GM19397 (cell line): ENCODE measurements around the gene ZC3H8.
"Not testable (repeated sequence)": the region's sequence is repeated elsewhere in the genome, so short reads cannot be mapped to it uniquely, and the experiment has no call there.

ENCODE experiments used
- ATAC-seq: cut with Tn5 transposase; IDR thresholded peaks from one replicate; pipeline ENCODE4 v1.9.1; 2021; ENCODE audit warnings: mild to moderate bottlenecking, moderate library complexity; ENCODE audit not compliant: unreplicated experiment

Gene ZC3H8

DNA sequence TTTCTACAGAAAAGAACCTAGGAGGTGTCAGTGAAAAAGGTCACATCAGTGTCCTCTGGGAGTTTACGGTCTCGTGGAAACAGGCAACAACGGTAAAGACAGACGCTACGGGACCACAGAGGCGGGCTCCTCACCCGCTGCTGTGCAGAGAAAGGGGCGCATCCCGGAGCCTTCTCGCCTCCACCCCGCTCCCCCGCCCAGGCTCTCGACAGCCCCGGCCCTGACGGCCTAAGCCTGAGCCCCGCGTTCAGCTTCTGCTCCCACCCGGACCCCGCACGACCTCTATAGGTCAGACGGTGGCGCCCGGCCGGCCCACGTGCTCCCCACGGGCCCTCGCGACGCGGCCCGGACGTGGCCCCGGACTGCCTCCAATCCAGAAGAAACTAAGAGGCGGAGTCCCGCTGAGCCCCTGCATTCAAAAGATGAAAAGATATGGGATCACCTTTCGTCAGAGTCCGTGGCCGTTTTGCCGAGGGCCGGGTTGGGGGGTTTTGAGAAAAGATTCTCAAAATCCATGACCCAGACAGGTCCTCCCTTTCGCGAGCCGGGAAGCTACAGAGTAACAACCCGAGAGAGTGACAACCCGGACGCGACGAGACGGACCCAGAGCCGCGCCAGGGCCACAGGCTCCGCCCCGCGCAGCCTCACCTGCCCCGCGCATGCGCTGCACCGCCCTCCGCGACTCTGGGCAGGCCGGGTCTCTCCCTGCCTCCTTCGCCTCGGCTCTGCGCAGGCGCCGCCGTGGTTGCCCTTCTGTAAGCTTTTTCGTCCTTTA lies at the start of gene ZC3H8:
TSS of gene ZC3H8 (minus strand) at position 577 of the 775 bp plus-strand sequence. CDS start at position 516, 61 bp downstream.
- ATAC-seq: peak; percentile 91

DNA sequence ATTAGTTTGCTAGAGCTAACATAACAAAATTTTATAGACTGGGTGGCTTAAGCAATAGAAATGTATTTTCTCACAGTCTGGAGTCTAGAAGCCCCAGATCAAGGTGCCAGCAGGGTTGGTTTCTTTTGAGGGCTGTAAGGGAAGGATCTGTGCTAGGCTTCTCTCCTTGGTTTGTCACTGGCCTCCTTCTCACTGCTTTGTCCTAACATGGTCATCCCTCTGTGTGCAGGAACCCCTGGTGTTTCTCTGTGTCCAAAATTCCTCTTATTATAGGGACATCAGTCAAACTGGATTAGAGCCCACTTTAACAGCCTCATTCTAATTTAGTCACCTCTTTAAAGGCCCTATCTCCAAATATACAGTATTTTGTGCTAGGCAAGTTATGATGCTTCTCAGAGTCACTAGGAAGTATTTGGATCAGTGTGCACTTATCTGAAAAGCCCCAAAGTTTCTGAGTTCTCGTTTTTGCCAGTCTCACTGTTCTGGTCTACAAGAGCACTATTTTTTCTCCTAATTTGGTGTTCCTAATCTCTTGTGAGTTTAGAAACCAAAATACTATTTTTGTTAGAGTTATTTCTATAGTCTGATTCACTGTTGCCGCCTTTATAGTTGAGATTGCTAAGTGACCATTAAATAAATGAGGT lies 49.6 kb upstream of the ZC3H8 start:
- ATAC-seq: no peak

DNA sequence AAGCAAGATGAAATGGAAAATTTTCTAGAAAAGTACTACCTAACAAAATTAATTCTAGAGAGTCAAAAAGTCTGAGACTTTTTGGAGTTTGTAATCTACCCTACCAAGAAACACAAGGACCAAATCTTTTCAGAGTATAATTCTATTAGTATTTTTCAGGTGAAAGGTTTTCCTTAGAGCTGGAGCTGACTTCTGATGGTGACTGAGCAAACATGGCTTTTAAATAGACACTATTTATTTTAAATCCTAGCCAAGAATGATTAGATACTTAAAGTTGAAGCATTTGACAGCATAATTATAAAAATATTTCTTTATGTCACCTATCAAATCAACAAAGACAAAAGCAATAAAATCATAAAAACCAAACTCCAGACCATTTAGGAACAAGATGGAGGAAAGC lies 47.1 kb upstream of the ZC3H8 start:
- no peak for ATAC-seq

DNA sequence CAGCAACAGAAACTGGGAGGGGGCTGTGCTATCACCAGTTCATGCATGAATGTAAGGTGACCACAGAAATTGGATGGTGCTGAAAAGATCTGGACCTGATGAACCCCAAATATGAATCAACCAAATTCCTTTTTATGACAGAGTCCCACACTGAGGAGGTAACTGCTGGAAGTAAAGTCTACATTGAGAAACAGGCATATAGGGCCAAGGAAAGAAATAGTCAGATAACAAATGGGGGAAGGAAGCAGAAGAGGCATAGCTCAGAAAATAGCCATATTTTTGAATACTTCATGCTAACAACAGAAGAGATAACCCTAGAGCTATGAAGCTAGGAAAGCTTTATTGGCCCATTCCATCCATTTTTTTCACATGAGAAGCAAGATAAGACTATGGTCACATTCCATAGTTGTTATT lies 46.3 kb upstream of the ZC3H8 start:
- ATAC-seq: no peak

DNA sequence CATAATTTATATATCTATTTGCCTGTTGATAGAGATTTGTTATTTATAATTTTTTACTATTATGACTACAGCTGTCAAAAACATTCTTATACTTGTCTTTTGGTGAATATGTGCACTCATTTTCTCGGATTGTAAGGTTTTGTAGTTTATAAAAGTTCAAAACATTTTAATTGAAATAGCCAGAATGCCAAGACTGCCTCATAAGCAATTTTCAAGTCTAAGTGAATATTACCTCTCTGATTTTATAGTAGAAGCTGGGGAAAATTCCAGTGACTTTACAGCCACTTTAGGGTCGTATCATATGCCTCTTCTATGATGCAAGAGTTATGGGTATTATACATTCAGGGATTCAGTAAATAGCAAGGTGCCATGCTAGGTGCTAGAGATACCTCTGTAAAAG lies 41.6 kb upstream of the ZC3H8 start:
- ATAC-seq: no peak

DNA sequence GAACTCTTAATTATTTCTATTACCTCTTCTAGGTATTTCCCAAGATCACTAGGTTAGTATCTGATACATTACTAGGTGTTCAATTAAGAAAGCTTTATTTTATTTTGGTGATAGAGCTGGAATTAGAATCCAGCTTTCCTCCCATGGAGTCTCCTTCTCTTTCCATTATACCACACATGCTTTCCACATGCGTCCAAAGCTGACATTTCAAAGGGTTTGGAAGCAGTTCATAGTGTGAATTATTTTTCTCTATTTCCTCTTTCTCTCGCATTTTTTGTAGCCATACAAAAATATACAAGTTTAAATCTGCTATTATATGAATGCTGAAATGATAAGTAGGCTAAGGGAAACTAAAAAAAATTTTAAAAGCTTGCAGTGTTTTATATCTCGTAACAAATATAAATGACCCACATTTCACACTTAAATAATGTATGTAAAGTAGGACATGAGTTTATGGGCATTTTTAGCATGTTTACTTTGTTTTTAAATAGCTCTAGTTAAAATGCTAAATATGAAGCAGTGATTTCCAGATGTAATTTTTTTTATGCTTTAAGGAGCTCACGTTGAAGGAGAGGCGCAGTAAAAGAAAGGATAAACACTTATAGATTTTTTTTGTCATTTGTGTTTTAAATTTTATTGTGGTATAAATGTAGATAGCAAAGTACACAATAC lies 40.7 kb upstream of the ZC3H8 start:
- no peak for ATAC-seq

DNA sequence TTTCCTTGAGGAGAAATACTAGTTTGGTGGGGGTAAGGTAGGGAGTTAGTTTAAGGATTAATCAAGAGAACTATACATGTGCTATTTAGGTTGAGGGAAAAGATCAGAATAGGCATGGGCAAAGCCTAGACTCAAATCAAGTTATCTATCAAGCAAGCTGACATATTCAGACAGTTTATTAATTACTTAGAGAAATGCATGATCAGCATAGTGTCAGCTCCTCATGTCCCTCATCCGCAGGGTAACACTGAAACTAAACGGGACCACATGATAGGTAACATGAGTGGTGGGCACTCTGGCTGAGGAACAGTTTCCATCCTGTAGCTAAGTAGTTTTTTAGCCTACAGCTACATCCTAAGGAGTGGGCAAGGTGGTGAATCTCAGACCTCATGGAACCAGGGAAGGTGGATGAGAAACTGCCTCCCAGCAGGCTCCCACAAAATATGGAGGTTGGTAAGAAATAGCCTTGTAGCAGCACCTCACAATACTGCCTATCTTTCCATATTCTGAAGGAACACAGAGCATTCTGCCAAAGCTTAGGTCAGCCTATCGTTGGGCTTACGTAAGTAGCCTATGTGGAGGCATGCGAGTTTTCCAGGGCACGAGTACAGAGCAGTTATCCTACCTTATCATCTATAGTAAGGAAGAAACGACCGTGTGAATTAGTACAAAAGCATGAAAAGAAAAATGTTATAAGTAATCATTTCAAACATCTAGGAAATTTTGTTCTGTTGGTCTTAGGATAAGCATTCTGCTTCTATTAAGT lies 39.0 kb upstream of the ZC3H8 start:
- ATAC-seq: no peak

DNA sequence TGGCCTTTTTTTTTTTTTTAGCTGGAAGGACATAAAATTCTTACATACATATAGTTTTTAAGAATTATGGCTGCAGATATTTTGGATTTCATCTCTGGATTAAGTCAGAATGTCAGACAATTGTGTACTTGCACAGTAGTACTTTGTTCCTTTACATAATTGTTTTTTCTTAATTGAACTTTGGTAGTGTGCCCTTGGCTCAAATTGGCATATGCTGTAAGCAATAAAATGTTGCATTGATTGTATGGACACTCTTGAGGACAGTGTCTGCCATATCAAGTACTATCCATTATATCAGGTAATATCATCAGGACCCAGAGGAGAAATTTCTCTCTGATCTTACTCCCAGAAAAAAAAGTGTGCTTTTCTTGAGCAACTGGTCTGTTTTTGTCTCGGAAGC lies 35.8 kb upstream of the ZC3H8 start:
- no peak for ATAC-seq

DNA sequence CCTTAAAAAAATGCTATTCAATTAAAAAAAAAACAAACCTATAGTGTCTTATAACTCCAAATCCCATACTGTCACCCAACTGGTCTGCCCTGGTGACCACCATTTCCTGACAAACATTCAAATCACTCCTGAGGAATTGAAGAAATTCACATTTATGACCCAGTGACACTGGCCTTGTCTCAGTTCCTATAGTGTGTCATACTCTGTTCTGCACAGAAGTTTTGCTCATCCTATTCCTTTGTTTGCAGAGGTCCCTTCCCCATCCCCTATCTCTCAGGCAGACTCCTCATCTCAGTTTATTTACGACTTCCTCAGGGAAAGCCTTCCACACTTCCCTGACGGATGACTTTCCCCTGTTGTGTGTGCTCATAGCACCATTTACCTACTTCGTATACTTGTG lies 35.2 kb upstream of the ZC3H8 start:
- ATAC-seq: no peak

DNA sequence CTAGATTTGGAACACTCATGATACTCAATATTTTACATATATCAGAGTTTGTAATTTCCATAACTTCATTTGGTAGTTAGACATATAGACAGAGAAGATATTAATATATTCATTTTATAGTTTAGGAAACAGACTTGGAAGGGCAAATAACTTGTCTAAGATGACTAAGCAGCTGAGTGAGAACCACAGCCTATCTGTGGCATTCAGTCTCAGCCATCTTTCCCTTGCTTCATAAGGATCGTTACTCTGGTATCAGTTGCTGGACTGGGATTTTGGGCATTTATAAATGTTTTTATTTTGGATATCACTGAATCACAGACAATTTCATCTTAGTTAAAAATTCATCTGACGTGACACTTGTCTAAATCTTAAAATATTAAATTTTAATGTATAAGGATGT lies 28.7 kb upstream of the ZC3H8 start:
- not testable (repeated sequence) for ATAC-seq

DNA sequence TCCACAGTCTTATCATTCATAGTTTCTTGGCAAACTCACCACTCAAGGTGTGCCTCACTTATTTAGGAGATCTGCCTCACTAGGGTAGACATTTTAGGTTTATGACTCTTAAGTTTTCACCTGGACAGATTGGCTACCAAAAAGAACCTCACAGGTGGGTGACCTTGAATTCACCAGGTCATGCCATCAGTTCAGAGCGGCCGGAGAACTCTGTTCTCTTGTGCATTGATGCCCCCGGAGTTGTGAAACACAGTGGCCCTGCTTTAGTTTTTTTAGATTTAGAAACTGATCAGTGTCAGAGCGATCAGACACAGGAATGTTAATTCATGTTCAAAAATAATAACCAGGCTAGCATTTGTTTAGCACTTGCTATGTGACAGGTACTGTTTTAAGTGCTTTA lies 27.2 kb upstream of the ZC3H8 start:
- not testable (repeated sequence) for ATAC-seq

DNA sequence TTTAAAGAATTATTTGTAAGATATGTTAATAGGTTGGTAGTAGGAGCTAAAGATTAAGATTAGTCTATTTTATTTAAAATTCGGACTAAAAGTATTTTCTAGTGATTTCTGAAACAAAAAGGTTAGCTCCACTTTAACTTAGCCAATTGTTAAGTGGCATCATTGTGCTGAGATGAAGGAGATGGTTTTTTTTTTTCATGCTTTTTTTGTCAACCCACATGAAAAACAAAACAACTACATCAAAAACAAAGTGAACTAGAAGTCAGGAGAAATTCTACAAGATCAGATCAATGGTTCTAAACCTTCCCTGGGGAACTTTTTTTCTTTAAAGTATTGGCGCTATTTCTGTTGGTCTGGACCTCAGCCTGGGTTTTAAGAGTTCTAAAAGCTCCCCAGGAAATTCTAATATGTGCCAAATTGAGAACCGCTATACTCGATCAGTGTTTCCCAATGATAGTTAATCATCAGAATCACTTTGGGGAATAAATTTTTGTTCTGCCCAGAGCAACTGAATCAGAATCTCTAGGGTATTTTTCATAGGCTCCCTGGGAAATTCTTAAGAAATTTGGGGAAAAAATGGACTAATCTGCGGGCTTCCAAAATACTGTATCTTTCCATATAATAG lies 22.9 kb upstream of the ZC3H8 start:
- ATAC-seq: no peak

DNA sequence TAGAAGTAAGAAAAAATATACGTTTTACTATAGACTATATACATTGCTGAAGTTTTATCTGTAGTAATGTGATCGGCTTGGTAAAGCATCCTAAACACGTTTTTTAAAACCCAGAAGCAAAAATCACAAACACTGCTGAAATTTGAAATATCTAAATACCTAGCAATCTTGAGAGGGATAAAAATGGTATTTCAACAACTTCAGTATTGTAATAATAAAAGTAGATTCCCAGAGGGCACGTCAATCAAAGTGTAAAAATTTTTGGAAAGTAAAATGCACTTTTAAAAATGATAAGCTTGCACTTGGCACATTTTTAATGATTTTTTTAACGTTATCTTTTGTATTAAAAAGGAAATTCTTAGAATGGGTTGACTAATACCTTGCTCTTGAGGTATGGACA lies 22.1 kb upstream of the ZC3H8 start:
- ATAC-seq: no peak

DNA sequence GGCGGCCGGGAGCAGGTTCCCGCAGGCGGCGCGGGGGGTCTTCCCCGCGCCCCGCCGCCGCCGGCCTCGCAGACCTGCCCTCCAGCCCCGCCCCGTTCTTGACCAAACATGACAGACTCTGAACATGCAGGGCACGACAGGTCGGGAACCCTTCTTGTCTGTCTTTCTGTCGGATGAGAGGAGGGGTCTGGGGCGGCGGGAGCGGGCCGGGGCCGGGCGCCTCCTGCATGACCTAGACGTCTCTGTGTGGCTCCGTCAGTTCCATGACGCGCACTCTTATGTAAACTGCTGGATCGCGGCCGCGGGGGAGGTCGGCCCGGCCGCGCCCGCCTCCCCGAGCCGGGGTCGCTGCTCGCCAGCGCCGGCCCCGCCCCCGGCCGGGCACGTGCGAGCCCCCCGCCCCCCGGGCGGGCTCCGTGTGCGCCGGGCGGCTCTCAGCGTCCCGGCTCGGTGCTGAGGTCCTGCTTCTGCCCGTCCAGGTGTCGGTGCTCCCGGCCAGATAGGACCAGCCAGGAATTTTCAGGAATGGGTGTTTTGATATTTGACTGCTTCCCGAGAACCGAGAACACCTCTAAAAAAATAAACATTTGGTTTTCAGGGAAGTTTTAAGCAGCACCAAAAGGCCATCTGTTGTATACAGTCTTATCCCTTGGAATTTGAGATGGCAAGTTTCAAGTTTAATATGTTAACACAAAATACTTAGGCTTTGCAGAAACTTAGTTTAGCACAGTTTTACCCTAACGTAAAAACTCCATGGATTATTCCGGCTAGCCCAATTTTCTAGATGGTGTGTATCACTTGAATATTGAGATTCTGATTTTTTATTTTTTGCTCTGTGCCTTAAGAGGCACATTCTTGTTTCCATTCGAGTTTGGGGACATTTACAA lies 21.3 kb upstream of the ZC3H8 start:
- peak; percentile 55 for ATAC-seq

DNA sequence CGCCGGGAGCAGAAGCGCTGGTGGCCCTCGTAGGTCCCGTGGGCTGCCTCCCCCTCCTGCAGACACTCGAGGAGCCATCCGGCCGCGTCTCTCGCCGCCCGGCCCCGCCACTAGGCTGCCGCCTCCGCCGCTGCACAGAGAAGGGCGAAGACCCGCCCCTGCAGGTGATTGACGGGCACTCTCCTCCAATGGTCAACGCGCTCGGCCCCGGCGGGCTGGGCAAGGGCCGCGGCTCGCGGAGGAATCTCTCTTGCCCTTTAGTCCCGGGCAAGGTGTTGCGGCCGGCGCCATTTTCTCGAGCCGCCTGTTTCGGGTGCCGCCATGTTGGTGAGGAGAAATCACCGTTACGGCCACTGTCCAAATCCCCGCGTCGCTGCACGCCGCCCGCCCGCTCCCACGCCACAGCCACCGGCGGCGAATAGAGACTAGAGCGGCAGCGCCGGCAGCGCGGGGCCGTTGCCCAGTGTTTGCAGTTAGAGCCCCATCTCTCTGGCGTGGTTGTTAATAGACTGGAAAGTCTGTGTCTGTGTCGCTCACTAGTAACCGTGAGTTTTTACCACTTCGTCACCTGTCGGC lies 20.6 kb upstream of the ZC3H8 start, which contains the start of gene ZC3H6:
TSS of gene ZC3H6 (plus strand) at position 287 of the 576 bp plus-strand sequence. CDS start 398 bp downstream, outside the sequence.
- peak; percentile 94 for ATAC-seq

DNA sequence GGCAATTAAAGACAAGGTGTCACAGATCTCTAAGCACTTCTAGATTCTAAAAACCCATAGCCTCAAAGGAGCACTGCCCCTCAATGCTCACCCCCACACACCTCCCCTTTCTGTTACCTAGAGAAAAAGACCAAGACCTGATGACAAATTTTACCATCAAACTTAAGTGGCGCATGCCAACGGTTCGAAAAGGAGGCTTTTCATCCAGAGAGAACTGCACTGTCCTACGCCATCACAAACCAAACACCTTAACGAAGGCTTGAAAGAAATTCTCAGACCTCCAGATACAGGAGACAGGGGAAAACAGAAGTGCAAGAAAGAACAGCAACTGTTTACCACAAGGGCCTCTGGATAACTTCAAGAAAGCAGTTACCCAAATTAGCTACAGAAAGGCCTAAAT lies 18.5 kb upstream of the ZC3H8 start:
- no peak for ATAC-seq

DNA sequence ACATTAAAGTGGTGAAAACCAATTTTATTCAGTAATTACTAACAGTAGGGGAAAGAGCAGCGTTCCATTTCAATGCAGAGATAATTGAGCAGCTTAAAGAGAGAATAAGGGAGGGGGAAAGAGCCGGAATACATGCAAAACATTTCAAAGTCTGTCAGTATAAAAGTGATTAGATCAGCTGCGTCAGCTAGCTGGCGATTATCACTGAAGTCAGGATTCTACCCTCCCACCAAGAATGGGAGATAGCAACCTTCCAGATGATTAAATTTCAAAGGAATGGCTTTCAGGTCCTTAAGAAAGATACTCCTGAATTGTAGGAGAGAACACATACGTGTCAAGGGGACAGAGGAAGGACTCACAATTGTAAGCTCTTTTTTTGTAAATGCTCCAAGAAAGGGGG lies 17.8 kb upstream of the ZC3H8 start:
- no peak for ATAC-seq

DNA sequence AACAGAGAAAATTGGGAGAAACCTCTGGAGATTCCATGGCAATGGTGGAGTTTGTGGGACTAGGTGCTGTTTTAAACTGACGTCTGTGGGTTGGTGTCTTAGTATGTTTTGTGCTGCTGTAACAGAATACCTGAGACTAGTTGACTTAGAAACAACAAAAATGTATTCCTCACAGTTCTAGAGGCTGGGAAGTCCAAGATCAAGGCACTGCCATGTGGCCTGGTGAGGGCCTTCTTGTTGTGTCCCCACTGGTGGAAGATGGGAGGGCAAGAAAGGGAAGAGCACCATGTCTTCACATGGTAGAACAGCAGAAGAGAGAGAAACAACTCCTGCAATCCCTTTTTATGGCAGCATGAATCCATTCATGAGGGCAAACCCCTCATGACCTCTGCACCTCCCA lies 13.7 kb upstream of the ZC3H8 start:
- ATAC-seq: no peak

DNA sequence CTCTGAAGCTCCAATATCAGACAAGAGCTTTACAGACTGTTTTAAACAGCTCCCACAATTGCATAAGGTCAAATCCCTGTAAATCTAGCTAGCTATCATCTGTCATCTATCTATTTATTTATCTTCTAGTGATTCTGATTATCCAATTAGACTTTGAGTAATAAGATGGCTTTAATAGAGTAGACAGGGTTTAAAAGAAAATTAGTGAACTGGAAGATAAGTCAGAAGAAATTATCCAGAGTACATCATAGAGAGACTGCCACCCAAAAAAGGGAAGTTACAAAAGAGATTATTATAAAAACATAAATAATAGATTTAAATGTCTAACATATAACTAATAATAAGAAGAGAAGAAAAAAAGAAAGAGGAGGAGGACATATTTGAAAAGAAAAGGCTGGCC lies 8.0 kb upstream of the ZC3H8 start:
- ATAC-seq: no peak

DNA sequence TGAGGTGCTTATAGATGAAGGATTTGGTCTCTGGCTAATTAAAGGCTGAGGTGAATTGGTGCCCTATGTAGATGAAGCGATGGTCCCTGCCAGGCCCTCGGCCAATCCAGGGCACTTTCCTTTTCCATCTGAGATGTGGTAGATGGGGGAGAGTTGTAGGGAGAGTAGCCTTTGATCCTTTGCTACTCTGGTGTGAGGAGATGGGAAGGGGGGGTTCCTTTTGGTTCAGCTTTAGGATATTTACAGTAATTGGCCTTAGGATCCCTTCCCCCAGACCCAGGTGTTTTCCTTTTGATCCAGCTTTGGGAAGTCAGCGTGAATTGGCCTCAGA lies 5.4 kb upstream of the ZC3H8 start:
- ATAC-seq: no peak
